Stimulated activated CD8-positive, alpha-beta memory T cell treated with anti-CD3 and anti-CD28 coated beads, Interleukin-4, amount 100 ng/mL, for 1 hour (primary cell): Measurements from ENCODE around the gene EDNRB.
"Not testable (repeated sequence)": the region's sequence is repeated elsewhere in the genome, so short reads cannot be mapped to it uniquely, and the experiment has no call there.

ENCODE experiments used
- DNase-seq, 2 donors: peaks; one replicate each; pipeline ENCODE4 v3.0.0-alpha.2; 2020; ENCODE audit warnings: low read depth in 2 of 2, low spot score in 1 of 2

The EDNRB gene

DNA sequence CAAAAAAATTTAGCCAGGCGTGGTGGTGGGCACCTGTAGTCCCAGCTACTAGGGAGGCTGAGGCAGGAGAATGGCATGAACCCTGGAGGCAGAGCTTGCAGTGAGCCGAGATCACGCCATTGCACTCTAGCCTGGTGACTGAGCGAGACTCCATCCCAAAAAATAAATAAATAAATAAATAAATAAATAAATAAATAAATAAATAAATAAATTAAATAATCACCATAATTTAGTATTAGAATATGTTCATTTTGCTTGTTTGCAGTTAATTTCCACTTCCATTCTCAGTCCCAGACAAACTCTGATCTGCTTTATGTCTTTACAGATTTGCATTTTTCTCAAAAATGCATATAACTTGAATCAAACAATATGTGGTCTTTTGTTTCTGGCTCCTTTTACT, 70.6 kb downstream of the EDNRB start:
- not testable (repeated sequence) for DNase-seq

DNA sequence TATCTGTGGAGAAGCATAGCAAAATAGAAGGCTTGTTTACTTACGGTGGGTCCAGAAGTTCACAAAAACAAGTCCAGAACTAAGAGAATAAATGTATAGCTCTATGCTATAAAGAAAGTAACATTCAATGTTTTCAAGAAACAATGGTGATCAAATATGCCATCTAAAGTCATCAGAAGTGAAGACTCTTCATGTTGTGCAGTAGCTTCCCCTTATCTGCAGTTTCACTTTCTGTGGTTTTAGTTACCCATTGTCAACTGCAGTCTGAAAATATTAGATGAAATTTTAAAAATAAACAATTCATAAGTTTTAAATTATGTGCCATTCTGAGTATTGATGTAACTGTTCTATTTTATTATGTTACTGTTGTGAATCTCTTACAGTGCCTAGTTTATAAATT, 72.5 kb downstream of the EDNRB start:
- DNase-seq, result no peak
